Activated naive CD4-positive, alpha-beta T cell treated with anti-CD3 and anti-CD28 coated beads for 36 hours (primary cell): ENCODE measurements around the gene NBAS. TPM values are rescaled to one million over a fixed set of nuclear protein-coding genes. Genes with fewer than 3 reads are reported as not detected.

Experiments used
- CTCF ChIA-PET: fragments of 350-600 bp; sonication (Branson Sonifier 250); formaldehyde crosslinking; loops from one replicate; lab custom pipeline; 2021; ENCODE audit warnings: antibody characterized with exemption; lab: Charles Lee
- DNase-seq: peaks from one replicate; pipeline ENCODE4 v3.0.0-alpha.2; 2020
- H3K27ac Mint-ChIP-seq: one replicate; pipeline ENCODE4 v1.8.0; 2021; ENCODE audit warnings: mild to moderate bottlenecking, mixed read lengths
- H3K27me3 Mint-ChIP-seq: one replicate; pipeline ENCODE4 v1.8.0; 2021; ENCODE audit warnings: low read depth, mixed read lengths
- H3K36me3 Mint-ChIP-seq: one replicate; pipeline ENCODE4 v1.8.0; 2021; ENCODE audit warnings: low read depth, mixed read lengths
- H3K4me1 Mint-ChIP-seq: one replicate; pipeline ENCODE4 v1.8.0; 2021; ENCODE audit warnings: low read depth, mixed read lengths
- H3K4me3 Mint-ChIP-seq: one replicate; pipeline ENCODE4 v1.8.0; 2021; ENCODE audit warnings: mild to moderate bottlenecking, moderate library complexity, mixed read lengths
- H3K9me3 Mint-ChIP-seq: one replicate; pipeline ENCODE4 v1.8.0; 2021; ENCODE audit warnings: mixed read lengths
- intact Hi-C: fragments of 100-400 bp; cut with micrococcal nuclease; formaldehyde crosslinking; loops from one replicate; pipeline ENCODE4 v1.15.1; 2023
- total RNA-seq, 2 experiments: library from RNA; stranded (reverse); gene quantifications; one replicate each; pipeline ENCODE4 v1.2.3, GENCODE V29; 2021

The NBAS gene
- total RNA-seq, 2 experiments from 2014 or later, result 45.5 to 46.4 TPM

DNA sequence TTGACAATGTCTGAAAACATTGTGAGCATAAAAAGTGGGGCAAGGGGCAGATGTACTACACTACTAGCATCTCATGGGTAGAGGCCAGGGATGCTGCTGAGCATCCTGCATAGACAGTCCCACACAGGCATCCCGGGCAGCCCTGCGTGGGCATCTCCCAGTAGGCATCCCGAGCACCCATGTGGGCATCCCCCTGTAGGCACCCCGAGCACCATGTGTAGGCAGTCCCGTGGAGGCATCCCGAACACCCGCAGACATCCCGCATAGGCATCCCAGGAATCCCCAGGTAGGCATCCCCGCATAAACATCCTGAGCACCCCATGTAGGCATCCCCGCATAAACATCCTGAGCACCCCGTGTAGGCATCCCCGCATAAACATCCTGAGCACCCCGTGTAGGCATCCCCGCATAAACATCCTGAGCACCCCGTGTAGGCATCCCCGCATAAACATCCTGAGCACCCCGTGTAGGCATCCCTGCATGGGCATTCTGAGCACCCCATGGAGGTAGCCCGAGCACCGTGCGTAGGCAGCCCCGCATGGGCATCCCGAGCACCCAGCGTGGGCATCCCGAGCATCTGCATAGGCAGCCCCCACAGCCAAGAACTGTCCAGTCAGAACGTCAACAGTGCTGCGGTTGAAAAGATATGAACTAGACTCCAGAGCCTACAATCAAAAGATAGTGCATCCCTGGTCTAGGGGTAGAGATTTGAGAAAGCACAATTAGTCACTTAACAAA is 273.5 kb downstream of the NBAS start:
- no peaks in the 10 kb centered on the region for H3K4me1 Mint-ChIP-seq
- no peak overlapping the region for H3K4me3 Mint-ChIP-seq
- no peak for DNase-seq
- no peaks in the 10 kb centered on the region for H3K9me3 Mint-ChIP-seq
- peaks cover 47% of the 10 kb centered on the region for H3K36me3 Mint-ChIP-seq
- H3K27ac Mint-ChIP-seq, result no peak overlapping the region
- CTCF ChIA-PET, result no interaction called here
- intact Hi-C loops, result no loop called here
- no peaks in the 10 kb centered on the region for H3K27me3 Mint-ChIP-seq

DNA sequence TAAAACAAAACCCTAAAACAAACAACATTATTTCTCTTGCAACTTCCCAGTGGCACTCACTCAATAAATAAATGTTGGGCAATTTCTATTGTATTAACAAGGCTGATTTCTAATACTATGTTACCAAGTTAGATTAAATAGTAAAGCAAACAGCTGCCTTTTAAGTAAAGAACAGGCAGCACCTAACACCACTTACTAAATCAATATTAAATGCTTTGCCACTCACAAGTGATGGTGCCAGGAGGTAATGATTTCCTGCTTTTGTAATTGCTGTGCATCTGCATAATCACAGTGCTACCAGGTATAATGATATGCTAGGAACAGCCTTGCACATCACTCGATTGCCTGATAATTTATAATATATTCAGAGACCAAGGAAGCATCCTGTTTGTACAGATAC is 276.5 kb downstream of the NBAS start:
- Mint-ChIP-seq H3K4me1 (no peaks in the 10 kb centered on the region), H3K27ac (no peak overlapping the region), H3K36me3 (peaks cover 50% of the 10 kb centered on the region), H3K4me3 (no peak overlapping the region), H3K9me3 (no peaks in the 10 kb centered on the region), H3K27me3 (no peaks in the 10 kb centered on the region)
- intact Hi-C loops, result no loop called here
- DNase-seq, result no peak
- CTCF ChIA-PET, result interaction anchor here (0.6 kb wide), 1 partner anchor 35 kb away, joined by 3 read pairs; no protein-coding TSS in a partner anchor

DNA sequence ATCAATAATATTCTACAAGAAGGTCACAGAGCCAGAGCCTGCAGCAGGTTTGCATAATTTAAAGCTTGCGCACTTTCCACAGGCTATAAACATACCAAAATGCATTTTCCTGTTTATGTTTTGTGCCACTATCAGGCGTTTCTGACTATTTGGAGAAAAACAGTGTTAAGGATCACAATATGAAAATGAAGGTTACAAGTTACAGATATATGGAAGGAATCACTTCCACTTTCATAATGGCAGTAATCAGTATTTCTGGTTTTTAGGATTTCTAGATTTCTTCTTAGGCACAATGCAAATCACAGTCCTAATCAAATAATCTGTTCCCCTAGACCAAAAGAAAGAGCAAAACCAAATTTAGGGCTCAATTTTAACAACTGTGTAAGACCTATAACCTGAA is 279.5 kb downstream of the NBAS start:
- no peak overlapping the region for H3K4me3 Mint-ChIP-seq
- H3K27me3 Mint-ChIP-seq, result no peaks in the 10 kb centered on the region
- H3K4me1 Mint-ChIP-seq, result no peaks in the 10 kb centered on the region
- DNase-seq, result no peak
- no peak overlapping the region for H3K27ac Mint-ChIP-seq
- no peaks in the 10 kb centered on the region for H3K9me3 Mint-ChIP-seq
- intact Hi-C loops, result no loop called here
- peaks cover 51% of the 10 kb centered on the region for H3K36me3 Mint-ChIP-seq
- CTCF ChIA-PET, result no interaction called here

DNA sequence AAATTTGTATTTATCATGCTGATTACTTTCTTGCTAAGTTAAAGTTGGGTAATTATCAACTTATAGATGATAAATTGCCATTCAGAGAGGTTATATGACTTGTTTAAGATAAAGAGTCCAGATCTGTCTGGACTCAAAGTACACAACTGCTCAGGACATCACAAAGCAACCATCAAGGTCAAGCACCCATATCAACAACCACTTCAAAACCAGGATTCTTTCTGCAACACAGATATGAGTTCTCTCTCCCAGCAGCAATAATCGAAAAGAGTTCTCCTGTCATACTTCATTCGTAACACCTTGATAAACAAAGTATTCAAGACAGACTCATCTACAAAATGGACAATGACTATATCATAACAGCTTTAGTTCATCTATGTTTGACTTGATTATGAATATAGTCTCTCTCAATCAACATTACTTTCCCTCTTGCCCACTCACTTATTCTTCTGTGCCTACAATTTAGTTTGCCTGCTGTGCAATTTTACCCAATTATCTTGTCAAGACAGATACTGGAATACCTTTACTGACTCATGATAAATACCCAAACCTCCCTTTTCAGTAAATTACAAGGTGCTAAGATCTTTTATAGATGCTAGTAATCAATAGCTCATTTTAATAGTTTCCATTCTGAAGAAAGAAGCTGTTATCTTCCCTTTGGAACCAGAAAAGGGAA is 281.8 kb downstream of the NBAS start:
- no peak overlapping the region for H3K27ac Mint-ChIP-seq
- no peaks in the 10 kb centered on the region for H3K4me1 Mint-ChIP-seq
- intact Hi-C loops, result no loop called here
- CTCF ChIA-PET, result no interaction called here
- H3K9me3 Mint-ChIP-seq, result no peaks in the 10 kb centered on the region
- no peaks in the 10 kb centered on the region for H3K27me3 Mint-ChIP-seq
- no peak for DNase-seq
- H3K36me3 Mint-ChIP-seq, result peaks cover 54% of the 10 kb centered on the region
- no peak overlapping the region for H3K4me3 Mint-ChIP-seq

DNA sequence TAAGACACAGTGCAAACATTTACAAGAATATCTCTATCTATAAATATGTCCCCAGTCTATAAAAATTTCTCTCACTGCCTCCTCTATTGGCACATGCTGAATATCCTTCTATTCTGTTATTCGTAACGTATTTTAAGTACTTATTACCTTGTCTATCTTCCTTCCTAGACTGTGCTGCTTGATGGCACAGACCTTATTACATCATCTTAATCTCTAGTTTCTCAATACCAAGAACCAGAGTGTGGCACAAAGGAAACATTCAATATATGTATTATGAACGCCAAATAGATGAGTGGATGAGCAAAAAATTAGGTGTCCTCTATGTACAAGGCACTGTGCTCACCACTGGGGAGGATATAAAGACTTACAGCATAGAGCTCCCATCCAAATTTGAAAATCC is 282.8 kb downstream of the NBAS start:
- no peak for DNase-seq
- Mint-ChIP-seq H3K9me3 (no peaks in the 10 kb centered on the region), H3K4me3 (no peak overlapping the region), H3K4me1 (no peaks in the 10 kb centered on the region), H3K27ac (no peak overlapping the region), H3K27me3 (no peaks in the 10 kb centered on the region), H3K36me3 (peaks cover 50% of the 10 kb centered on the region)
- CTCF ChIA-PET, result no interaction called here
- intact Hi-C loops, result no loop called here

DNA sequence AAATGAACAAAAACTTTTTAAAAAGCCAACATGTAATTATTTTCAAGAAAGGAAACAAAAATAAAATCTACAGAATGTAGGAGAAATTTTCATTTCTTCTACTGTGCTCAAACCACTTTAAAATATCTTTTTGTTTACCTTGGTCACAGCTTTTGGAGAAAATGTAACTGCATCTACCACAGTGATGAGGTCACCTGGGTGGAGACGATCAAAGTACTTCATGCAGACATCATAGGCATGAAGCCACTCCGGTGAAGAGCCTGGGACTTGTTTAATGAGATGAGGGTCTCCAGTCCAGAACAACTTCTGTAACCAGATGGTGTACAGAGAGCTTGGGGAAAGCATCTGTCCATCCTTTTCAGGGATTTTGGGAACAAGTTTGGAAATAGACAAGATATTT is 285.8 kb downstream of the NBAS start:
- no peak for DNase-seq
- CTCF ChIA-PET, result no interaction called here
- H3K9me3 Mint-ChIP-seq, result no peaks in the 10 kb centered on the region
- no peak overlapping the region for H3K27ac Mint-ChIP-seq
- peaks cover 43% of the 10 kb centered on the region for H3K36me3 Mint-ChIP-seq
- H3K27me3 Mint-ChIP-seq, result no peaks in the 10 kb centered on the region
- no peak overlapping the region for H3K4me3 Mint-ChIP-seq
- no peaks in the 10 kb centered on the region for H3K4me1 Mint-ChIP-seq
- intact Hi-C loops, result no loop called here

DNA sequence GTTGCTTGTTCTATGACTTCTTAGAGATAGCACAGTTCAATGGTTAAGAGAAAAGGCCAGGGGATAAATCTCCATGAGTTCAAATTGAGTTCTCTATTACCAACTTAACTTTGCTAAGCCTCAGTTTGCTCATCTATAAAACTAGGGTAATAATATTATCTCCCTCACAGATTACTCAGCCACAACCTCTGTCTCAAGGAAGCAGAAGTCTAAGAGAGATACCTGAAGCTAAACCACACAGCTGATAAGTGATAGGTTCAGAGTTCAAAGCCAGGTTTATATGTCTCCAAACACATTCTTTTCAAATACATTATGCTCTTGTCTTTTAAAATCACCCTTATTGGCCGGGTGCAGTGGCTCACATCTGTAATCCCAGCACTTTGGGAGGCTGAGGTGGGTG is 287.7 kb downstream of the NBAS start:
- intact Hi-C loops, result no loop called here
- no peak for DNase-seq
- Mint-ChIP-seq H3K4me3 (no peak overlapping the region), H3K4me1 (no peaks in the 10 kb centered on the region), H3K27me3 (no peaks in the 10 kb centered on the region), H3K27ac (no peak overlapping the region), H3K9me3 (no peaks in the 10 kb centered on the region), H3K36me3 (peaks cover 39% of the 10 kb centered on the region)
- CTCF ChIA-PET, result no interaction called here

DNA sequence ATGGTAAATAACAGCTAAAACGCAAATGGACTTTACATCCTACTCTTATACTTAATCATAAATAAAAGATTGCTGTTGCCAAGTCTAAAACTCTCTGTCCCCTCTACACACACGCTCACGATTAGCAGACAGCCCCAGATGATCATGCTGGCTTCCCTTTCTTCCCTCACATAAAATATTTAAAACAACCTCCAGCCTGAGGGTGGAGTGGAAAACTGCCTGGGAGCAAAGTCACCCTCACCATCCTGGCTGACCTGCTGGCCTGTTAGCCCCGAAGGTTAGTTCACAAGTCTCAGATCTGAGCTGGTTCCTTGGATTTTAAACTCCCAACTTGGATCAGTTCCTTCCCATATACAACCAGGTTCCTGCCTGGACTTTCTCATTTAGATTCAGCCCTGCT is 288.2 kb downstream of the NBAS start:
- H3K4me1 Mint-ChIP-seq, result no peaks in the 10 kb centered on the region
- intact Hi-C loops, result no loop called here
- no peak overlapping the region for H3K4me3 Mint-ChIP-seq
- H3K36me3 Mint-ChIP-seq, result peaks cover 44% of the 10 kb centered on the region
- H3K27me3 Mint-ChIP-seq, result no peaks in the 10 kb centered on the region
- CTCF ChIA-PET, result no interaction called here
- no peak overlapping the region for H3K27ac Mint-ChIP-seq
- no peaks in the 10 kb centered on the region for H3K9me3 Mint-ChIP-seq
- no peak for DNase-seq

DNA sequence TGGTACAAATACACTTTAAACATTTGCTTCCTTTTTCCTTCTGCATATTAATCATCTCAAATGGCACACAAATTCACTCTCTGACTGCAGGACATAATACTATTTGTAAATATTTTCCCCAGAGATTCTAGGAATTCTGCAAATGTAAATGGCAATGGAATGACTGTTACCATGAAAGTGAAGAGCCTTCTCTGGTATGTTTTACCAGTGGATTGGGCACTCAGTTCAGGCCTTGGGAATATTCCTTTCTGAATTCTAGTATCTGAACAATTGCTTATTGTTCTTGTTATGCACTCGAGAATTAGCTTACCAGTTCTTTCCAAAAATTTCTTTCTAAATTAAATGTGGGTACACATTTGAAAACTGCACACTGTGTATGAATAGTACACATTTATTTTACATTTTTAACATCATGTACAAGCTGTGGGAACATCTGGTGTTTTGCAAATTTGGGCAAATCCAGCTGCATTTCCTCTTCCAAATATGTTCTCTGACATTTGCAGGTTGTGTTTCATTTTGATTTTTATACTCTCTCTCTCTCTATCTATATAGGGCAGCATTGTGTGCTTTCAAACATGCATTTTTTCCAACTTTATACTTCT is 289.1 kb downstream of the NBAS start:
- H3K4me3 Mint-ChIP-seq, result no peak overlapping the region
- no peak for DNase-seq
- H3K27me3 Mint-ChIP-seq, result no peaks in the 10 kb centered on the region
- peaks cover 38% of the 10 kb centered on the region for H3K36me3 Mint-ChIP-seq
- intact Hi-C loops, result no loop called here
- no peaks in the 10 kb centered on the region for H3K9me3 Mint-ChIP-seq
- CTCF ChIA-PET, result no interaction called here
- H3K27ac Mint-ChIP-seq, result no peak overlapping the region
- no peaks in the 10 kb centered on the region for H3K4me1 Mint-ChIP-seq

DNA sequence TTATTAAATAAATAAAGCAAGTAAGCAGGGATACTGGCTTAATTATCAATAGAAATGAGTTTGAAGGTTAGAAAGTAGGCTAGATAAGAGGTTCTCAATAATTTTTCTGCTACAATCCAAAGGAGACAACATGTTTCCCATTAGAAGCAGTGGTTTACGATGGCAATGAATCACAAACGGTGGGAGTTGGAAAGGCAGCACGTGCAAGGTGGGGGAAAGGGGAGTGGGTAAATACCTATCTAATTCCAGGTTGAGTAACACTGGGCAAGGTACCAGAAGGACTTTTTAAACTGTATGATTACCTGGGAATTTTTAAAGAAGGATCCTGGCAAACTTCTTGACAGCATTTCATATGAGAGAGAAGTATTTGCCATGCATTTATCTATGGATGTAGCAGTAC is 289.9 kb downstream of the NBAS start:
- CTCF ChIA-PET, result no interaction called here
- DNase-seq, result no peak
- H3K4me1 Mint-ChIP-seq, result no peaks in the 10 kb centered on the region
- H3K9me3 Mint-ChIP-seq, result no peaks in the 10 kb centered on the region
- no peaks in the 10 kb centered on the region for H3K27me3 Mint-ChIP-seq
- H3K4me3 Mint-ChIP-seq, result no peak overlapping the region
- H3K27ac Mint-ChIP-seq, result no peak overlapping the region
- intact Hi-C loops, result no loop called here
- peaks cover 32% of the 10 kb centered on the region for H3K36me3 Mint-ChIP-seq

DNA sequence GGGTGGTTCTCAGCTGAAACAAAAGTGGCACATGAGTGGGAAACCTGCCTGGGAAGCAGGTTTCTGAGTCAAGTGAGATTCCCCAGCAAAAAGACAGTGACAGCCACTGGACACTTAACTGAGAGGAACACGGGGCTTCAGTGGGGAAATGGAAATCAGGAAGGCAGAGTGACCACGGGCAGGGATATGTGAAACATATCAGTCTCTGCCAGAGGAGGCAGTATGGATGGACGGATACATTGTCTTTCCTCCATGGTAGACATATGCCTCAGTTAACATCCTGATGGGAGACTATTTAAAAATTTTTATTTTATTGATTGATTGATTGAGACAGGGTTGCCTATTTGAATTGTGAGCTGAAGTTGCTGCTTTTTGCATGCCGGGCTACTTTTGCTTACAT is 292.1 kb downstream of the NBAS start:
- H3K36me3 Mint-ChIP-seq, result peaks cover 29% of the 10 kb centered on the region
- H3K27me3 Mint-ChIP-seq, result no peaks in the 10 kb centered on the region
- peaks cover 2% of the 10 kb centered on the region for H3K4me1 Mint-ChIP-seq
- no peak overlapping the region for H3K4me3 Mint-ChIP-seq
- intact Hi-C loops, result no loop called here
- H3K9me3 Mint-ChIP-seq, result no peaks in the 10 kb centered on the region
- no peak for DNase-seq
- H3K27ac Mint-ChIP-seq, result no peak overlapping the region
- CTCF ChIA-PET, result no interaction called here

DNA sequence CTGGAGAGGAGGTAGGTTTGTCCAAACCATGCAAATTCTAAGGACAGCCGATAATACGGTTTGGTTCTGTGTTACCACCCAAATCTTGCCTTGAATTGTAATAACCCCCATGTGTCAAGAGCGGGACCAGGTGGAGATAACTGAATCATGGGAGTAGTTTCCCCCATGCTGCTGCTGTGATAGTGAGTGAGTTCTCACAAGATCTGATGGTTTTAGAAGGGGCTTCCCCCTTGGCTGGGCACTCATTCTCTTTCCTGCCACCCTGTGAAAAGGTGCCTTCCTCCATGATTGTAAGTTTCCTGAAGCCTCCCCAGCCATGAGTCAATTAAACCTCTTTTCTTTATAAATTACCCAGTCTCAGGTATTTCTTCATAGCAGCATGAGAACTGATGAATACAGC is 295.2 kb downstream of the NBAS start:
- DNase-seq, result peak; percentile 29
- Mint-ChIP-seq H3K27me3 (no peaks in the 10 kb centered on the region), H3K4me1 (peaks cover 2% of the 10 kb centered on the region), H3K36me3 (peaks cover 48% of the 10 kb centered on the region), H3K4me3 (no peak overlapping the region), H3K9me3 (no peaks in the 10 kb centered on the region), H3K27ac (no peak overlapping the region)
- CTCF ChIA-PET, result no interaction called here
- intact Hi-C loops, result no loop called here
